ENCODE data around the gene COL24A1.
"Not testable (repeated sequence)": the region's sequence is repeated elsewhere in the genome, so short reads cannot be mapped to it uniquely, and the experiment has no call there.

Gene COL24A1

GRCh38 chr1:85756864-85757263 is 399.7 kb downstream of the COL24A1 start:
- DNase-seq (ENCODE audit: low spot score) = no peak
- TF ChIP-seq CTCF (conservative IDR thresholded peaks at IDR 0.05; ENCODE audit: low read depth) = no peak
- no peak overlapping the region for H3K27ac ChIP-seq
- ChIA-PET CTCF (no interaction called here), POLR2A (ENCODE audit: low non-redundant PET) (no interaction called here)

- CTCF ChIA-PET = no interaction called here
- no peak for TF ChIP-seq CTCF (conservative IDR thresholded peaks at IDR 0.05; ENCODE audit: low read depth)
- POLR2A ChIA-PET (ENCODE audit: low non-redundant PET) = no interaction called here
Measured at GRCh38 chr1:85748120-85748519, 408.5 kb downstream of the COL24A1 start.

GRCh38 chr1:85746777-85747176 is 409.8 kb downstream of the COL24A1 start:
- ChIA-PET CTCF (interaction anchor here (0.6 kb wide), 1 partner anchor 418 kb away, joined by 3 read pairs; no protein-coding TSS in a partner anchor), POLR2A (ENCODE audit: low non-redundant PET) (no interaction called here)
- no peak for TF ChIP-seq CTCF (conservative IDR thresholded peaks at IDR 0.05; ENCODE audit: low read depth)
- no peak for DNase-seq (ENCODE audit: low spot score)
- no peak overlapping the region for H3K27ac ChIP-seq

More at GRCh38 chr1:85748120-85748519, 408.5 kb downstream of the COL24A1 start:
- H3K27ac ChIP-seq = no peak overlapping the region
- no peak for DNase-seq (ENCODE audit: low spot score)

GRCh38 chr1:85743814-85744213 is 412.8 kb downstream of the COL24A1 start:
- H3K27ac ChIP-seq = no peak overlapping the region
- DNase-seq (ENCODE audit: low spot score) = no peak
- POLR2A ChIA-PET (ENCODE audit: low non-redundant PET) = no interaction called here
- TF ChIP-seq CTCF (conservative IDR thresholded peaks at IDR 0.05; ENCODE audit: low read depth) = no peak
- CTCF ChIA-PET = interaction anchor here (1.0 kb wide), 1 partner anchor 113 kb away, joined by 3 read pairs; no protein-coding TSS in a partner anchor

GRCh38 chr1:85734931-85735330 is 421.6 kb downstream of the COL24A1 start:
- CTCF ChIA-PET = no interaction called here
- no peak for TF ChIP-seq CTCF (conservative IDR thresholded peaks at IDR 0.05; ENCODE audit: low read depth)
- H3K27ac ChIP-seq = no peak overlapping the region
- DNase-seq (ENCODE audit: low spot score) = no peak
- POLR2A ChIA-PET (ENCODE audit: low non-redundant PET) = no interaction called here

- CTCF ChIA-PET = no interaction called here
- no peak overlapping the region for H3K27ac ChIP-seq
- POLR2A ChIA-PET (ENCODE audit: low non-redundant PET) = no interaction called here
- DNase-seq (ENCODE audit: low spot score) = no peak
- no peak for TF ChIP-seq CTCF (conservative IDR thresholded peaks at IDR 0.05; ENCODE audit: low read depth)
Measured at GRCh38 chr1:85718678-85719340, 437.8 kb downstream of the COL24A1 start.

- H3K27ac ChIP-seq; POLR2A ChIA-PET (ENCODE audit: low non-redundant PET); DNase-seq (ENCODE audit: low spot score): not testable (repeated sequence)
- CTCF ChIA-PET = interaction anchor here (0.6 kb wide), 1 partner anchor 31 kb away, joined by 3 read pairs; no protein-coding TSS in a partner anchor
Measured at GRCh38 chr1:85714418-85715114, 442.0 kb downstream of the COL24A1 start.
